PC-3 (cell line): ENCODE measurements around the gene GPR132. TPM values are rescaled to one million over a fixed set of nuclear protein-coding genes. Genes with fewer than 3 reads are reported as not detected.
"Not testable (repeated sequence)": the region's sequence is repeated elsewhere in the genome, so short reads cannot be mapped to it uniquely, and the experiment has no call there.

Experiments
- ATAC-seq: fragments of 200-7000 bp; cut with Tn5 transposase; 2 replicates; pipeline ENCODE4 v1.9.1; 2020; ENCODE audit warnings: mild to moderate bottlenecking, moderate library complexity
- BruUV-seq: library from RNA; stranded (reverse); fragments of 400-500 nt; replicated peaks from 2 replicates; lab custom pipeline; 2021; lab: Mats Ljungman, UMichigan
- CTCF ChIA-PET: fragments of 300-600 bp; sonication (Branson Sonifier 250); formaldehyde crosslinking; loops from one replicate; lab custom pipeline; 2022; ENCODE audit warnings: antibody characterized with exemption; lab: Charles Lee
- POLR2A ChIA-PET: fragments of 300-600 bp; sonication (Branson Sonifier 250); formaldehyde crosslinking; loops from one replicate; lab custom pipeline; 2022; ENCODE audit warnings: antibody characterized with exemption; ENCODE audit not compliant: unreplicated experiment; lab: Charles Lee
- DNase-seq: peaks from one replicate; pipeline ENCODE4 v3.0.0-alpha.2; 2015
- H2AFZ ChIP-seq: fragments of 300-600 bp; sonication (generic); 2 replicates; pipeline ENCODE4 v1.6.0; 2016; ENCODE audit warnings: antibody characterized with exemption, low read length
- H3F3A ChIP-seq: fragments of 300-600 bp; sonication (generic); one replicate; pipeline ENCODE4 v1.6.0; 2017; ENCODE audit warnings: antibody characterized with exemption, low read length, control low read depth, mild to moderate bottlenecking; ENCODE audit not compliant: unreplicated experiment
- H3K27ac ChIP-seq: fragments of 300-600 bp; sonication (generic); 2 replicates; pipeline ENCODE4 v1.5.1; 2016; ENCODE audit warnings: mild to moderate bottlenecking, low read length
- H3K27me3 ChIP-seq: fragments of 300-600 bp; sonication (generic); 2 replicates; pipeline ENCODE4 v1.6.1; 2016; ENCODE audit warnings: low read length, mixed read lengths
- H3K36me3 ChIP-seq: fragments of 300-600 bp; sonication (generic); 2 replicates; pipeline ENCODE4 v1.6.1; 2016; ENCODE audit warnings: low read depth, mixed run types, low read length, mixed read lengths
- H3K4me1 ChIP-seq: fragments of 300-600 bp; sonication (generic); 2 replicates; pipeline ENCODE4 v1.5.1; 2016; ENCODE audit warnings: low read length; ENCODE audit not compliant: insufficient read depth
- H3K4me2 ChIP-seq: fragments of 300-600 bp; sonication (generic); 2 replicates; pipeline ENCODE4 v1.6.0; 2016; ENCODE audit warnings: low read length
- H3K4me3 ChIP-seq: fragments of 300-600 bp; sonication (generic); 2 replicates; pipeline ENCODE4 v1.5.1; 2016; ENCODE audit warnings: mild to moderate bottlenecking, low read length, mixed read lengths
- H3K79me2 ChIP-seq: fragments of 300-600 bp; sonication (generic); 2 replicates; pipeline ENCODE4 v1.6.1; 2017; ENCODE audit warnings: low read length, mixed read lengths
- H3K9ac ChIP-seq: fragments of 300-600 bp; sonication (generic); 2 replicates; pipeline ENCODE4 v1.6.0; 2016; ENCODE audit warnings: mild to moderate bottlenecking, low read length
- H3K9me2 ChIP-seq: fragments of 300-600 bp; sonication (generic); replicated peaks from 2 replicates; pipeline ENCODE4 v1.6.1; 2016; ENCODE audit warnings: mixed run types, low read length, mixed read lengths
- H3K9me3 ChIP-seq: fragments of 300-600 bp; sonication (generic); 2 replicates; pipeline ENCODE4 v1.6.1; 2016; ENCODE audit warnings: low read length, mixed read lengths
- H4K20me1 ChIP-seq: fragments of 300-600 bp; sonication (generic); 2 replicates; pipeline ENCODE4 v1.6.1; 2016; ENCODE audit warnings: low read length, mixed read lengths
- CTCF ChIP-seq: fragments of 300-600 bp; sonication (generic); conservative IDR thresholded peaks from 2 replicates; pipeline ENCODE4 v1.5.1; 2017; ENCODE audit warnings: antibody characterized with exemption, low read depth, mild to moderate bottlenecking, low read length
- EZH2 ChIP-seq: fragments of 300-600 bp; sonication (generic); IDR thresholded peaks from one replicate; pipeline ENCODE4 v1.6.1; 2017; ENCODE audit warnings: antibody characterized with exemption, mild to moderate bottlenecking, low read length; ENCODE audit not compliant: unreplicated experiment
- EZH2phosphoT487 ChIP-seq: fragments of 300-600 bp; sonication (generic); IDR thresholded peaks from 2 replicates; pipeline ENCODE4 v1.6.1; 2018; ENCODE audit warnings: mild to moderate bottlenecking, antibody characterized with exemption, low read length, borderline replicate concordance
- intact Hi-C: fragments of 100-400 bp; cut with micrococcal nuclease; formaldehyde crosslinking; loops from 2 replicates; pipeline ENCODE4 v1.9.0; 2023
- total RNA-seq: library from RNA; depleted of rRNA; stranded (reverse); fragments of >200 nt; gene quantifications from 2 replicates; pipeline ENCODE4 v1.2.3, GENCODE V29; 2014

GPR132 gene
- total RNA-seq, 1 experiment from 2014 or later = 0.04 TPM

DNA sequence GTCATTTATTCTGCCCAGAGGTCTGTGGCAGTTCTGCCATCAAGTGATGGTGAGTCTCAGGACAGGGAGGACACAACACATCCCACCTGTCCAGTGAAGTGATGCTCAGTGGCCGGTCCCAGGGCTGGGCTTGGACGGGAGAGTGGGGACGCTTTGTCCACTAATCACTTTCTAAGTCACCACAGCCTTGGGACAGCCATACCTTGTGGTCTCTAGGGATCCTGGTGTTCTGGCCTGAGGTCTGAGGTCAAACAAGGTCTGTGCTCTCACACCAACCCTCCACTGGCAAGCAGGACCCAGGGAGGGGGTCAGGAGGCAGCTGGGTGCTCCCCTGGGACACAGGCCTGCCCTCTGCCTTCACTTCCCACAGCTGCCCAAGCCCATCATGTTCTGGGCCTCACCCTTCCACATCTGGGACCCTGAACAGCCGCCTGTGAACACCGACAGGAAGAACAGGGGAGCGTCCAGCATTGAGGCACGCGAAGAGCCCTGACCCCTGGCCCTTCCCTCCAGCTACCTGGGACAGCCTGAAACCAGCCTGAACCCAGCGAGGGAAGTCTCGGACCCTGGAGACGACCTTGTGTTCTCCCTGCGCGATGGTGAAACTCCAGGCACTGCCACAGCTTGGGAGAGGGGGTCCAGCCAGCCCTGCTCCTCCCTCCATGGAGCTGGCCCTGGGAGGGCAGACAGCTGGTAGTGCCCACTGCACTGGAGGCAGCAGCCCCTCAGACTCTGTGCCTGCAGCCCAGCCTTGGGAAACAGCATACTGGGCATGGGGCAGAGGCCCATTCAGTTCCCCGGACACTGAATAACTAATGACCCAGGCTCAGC, 19.7 kb upstream of the GPR132 start:
- ATAC-seq (no peak), DNase-seq (no peak)
- no peaks in the 10 kb centered on the region for H3K36me3 ChIP-seq
- no peak overlapping the region for H3K27ac ChIP-seq
- ChIA-PET POLR2A (no interaction called here), CTCF (no interaction called here)
- H3K4me3 ChIP-seq = no peak overlapping the region
- no peak overlapping the region for H3K4me2 ChIP-seq
- H2AFZ ChIP-seq = no peak overlapping the region
- H3K27me3 ChIP-seq = no peaks in the 10 kb centered on the region
- no peak overlapping the region for H3K9ac ChIP-seq
- H4K20me1 ChIP-seq = no peaks in the 10 kb centered on the region
- no peaks in the 10 kb centered on the region for H3K79me2 ChIP-seq
- TF ChIP-seq EZH2 (no peak), CTCF (no peak), EZH2phosphoT487 (no peak)
- no peaks in the 10 kb centered on the region for H3K9me2 ChIP-seq
- H3F3A ChIP-seq = no peaks in the 10 kb centered on the region
- H3K4me1 ChIP-seq = peaks cover 17% of the 10 kb centered on the region
- no peaks in the 10 kb centered on the region for H3K9me3 ChIP-seq
- no TSS peak for BruUV-seq
- intact Hi-C loops = no loop called here

DNA sequence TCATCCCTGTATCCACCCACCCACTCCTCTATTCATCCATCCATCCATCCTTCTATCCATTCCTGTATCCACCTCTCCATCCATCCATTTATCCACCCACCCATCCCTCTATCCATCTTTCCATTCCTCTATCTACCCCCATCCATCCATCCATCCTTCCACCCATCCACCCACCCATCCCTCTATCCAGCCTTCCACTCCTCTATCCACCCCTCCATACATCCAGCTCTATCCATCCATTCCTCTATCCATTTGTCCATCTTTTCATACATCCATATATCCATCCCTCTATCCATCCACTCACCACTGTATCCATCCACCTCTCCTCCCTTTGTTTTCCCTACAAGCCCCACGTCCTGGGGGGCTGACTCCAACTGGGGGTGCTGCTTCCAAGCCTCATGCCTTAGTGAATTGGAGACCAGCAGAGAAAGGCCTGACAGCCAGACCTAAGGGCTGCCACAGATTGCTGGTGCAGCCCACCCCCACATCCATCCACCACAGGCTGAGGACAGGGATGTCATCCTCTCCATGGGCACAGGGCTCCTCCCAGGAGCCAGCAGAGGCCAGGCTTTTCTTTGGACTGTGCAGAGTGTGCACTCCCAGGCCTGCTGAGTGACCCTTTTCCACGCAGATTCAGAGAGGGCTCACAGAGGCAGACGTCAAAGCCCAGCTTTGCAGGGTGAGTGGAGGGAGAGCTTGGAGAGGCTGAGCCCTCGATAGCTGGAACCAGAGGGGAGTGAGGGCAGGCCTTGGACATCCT, 18.9 kb upstream of the GPR132 start:
- H3K4me1 ChIP-seq = peaks cover 15% of the 10 kb centered on the region
- no TSS peak for BruUV-seq
- H3K79me2 ChIP-seq = no peaks in the 10 kb centered on the region
- no peaks in the 10 kb centered on the region for H3K9me3 ChIP-seq
- no peaks in the 10 kb centered on the region for H3K9me2 ChIP-seq
- H3K9ac ChIP-seq = no peak overlapping the region
- no peak for ATAC-seq
- no peaks in the 10 kb centered on the region for H3K36me3 ChIP-seq
- no peaks in the 10 kb centered on the region for H3K27me3 ChIP-seq
- DNase-seq = no peak
- no peaks in the 10 kb centered on the region for H3F3A ChIP-seq
- no peak for TF ChIP-seq EZH2phosphoT487
- TF ChIP-seq EZH2 = no peak
- no peak for TF ChIP-seq CTCF
- H4K20me1 ChIP-seq = no peaks in the 10 kb centered on the region
- ChIA-PET CTCF (no interaction called here), POLR2A (no interaction called here)
- intact Hi-C loops = no loop called here
- no peak overlapping the region for H3K4me2 ChIP-seq
- no peak overlapping the region for H2AFZ ChIP-seq
- no peak overlapping the region for H3K4me3 ChIP-seq
- H3K27ac ChIP-seq = no peak overlapping the region

DNA sequence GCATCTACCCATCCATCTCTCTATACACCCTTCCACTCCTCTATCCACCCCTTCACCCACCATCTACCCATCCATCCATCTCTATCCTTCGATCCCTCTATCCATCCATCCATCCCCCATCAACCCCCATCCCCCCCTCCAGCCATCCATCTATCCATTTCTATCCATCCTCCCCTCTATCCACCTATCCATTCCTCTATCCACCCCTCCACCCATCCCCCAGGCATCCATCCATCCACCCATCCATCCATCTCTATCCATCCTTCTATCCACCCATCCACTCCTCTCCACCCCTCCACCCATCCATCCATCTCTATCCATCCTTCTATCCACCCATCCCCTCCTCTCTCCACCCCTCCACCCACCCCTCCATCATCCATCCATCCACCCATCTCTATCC, 17.5 kb upstream of the GPR132 start:
- BruUV-seq = no TSS peak
- Histone ChIP-seq H3K9me2 (no peaks in the 10 kb centered on the region), H4K20me1 (no peaks in the 10 kb centered on the region), H3K4me2 (no peak overlapping the region), H2AFZ (no peak overlapping the region), H3K27me3 (no peaks in the 10 kb centered on the region), H3K9me3 (no peaks in the 10 kb centered on the region), H3K4me3 (no peak overlapping the region), H3K79me2 (no peaks in the 10 kb centered on the region), H3K9ac (no peak overlapping the region), H3F3A (no peaks in the 10 kb centered on the region), H3K36me3 (no peaks in the 10 kb centered on the region), H3K4me1 (peaks cover 1% of the 10 kb centered on the region), H3K27ac (no peak overlapping the region)
- DNase-seq (no peak), ATAC-seq (no peak)
- intact Hi-C loops = no loop called here
- ChIA-PET POLR2A (no interaction called here), CTCF (no interaction called here)
- TF ChIP-seq EZH2 (no peak), CTCF (no peak), EZH2phosphoT487 (no peak)

GRCh38 chr14:105081473-105081872, 16.2 kb upstream of the GPR132 start:
- H3K4me3 ChIP-seq, H3K9ac ChIP-seq, H4K20me1 ChIP-seq, H3K79me2 ChIP-seq, H3K4me2 ChIP-seq, H3K27ac ChIP-seq, DNase-seq, POLR2A ChIA-PET, ATAC-seq, H3K9me3 ChIP-seq, intact Hi-C loops, H2AFZ ChIP-seq, H3K9me2 ChIP-seq, H3K36me3 ChIP-seq, H3F3A ChIP-seq, H3K27me3 ChIP-seq, H3K4me1 ChIP-seq, BruUV-seq, CTCF ChIA-PET: not testable (repeated sequence)
